DMS79 treated with DMSO at 0.1 percent for 48 hours (cell line): ENCODE results near the gene ARHGAP26.

Experiments used
- DNase-seq: peaks from one replicate; lab custom pipeline; 2025; lab: John Stamatoyannopoulos, UW

ARHGAP26 gene

DNA sequence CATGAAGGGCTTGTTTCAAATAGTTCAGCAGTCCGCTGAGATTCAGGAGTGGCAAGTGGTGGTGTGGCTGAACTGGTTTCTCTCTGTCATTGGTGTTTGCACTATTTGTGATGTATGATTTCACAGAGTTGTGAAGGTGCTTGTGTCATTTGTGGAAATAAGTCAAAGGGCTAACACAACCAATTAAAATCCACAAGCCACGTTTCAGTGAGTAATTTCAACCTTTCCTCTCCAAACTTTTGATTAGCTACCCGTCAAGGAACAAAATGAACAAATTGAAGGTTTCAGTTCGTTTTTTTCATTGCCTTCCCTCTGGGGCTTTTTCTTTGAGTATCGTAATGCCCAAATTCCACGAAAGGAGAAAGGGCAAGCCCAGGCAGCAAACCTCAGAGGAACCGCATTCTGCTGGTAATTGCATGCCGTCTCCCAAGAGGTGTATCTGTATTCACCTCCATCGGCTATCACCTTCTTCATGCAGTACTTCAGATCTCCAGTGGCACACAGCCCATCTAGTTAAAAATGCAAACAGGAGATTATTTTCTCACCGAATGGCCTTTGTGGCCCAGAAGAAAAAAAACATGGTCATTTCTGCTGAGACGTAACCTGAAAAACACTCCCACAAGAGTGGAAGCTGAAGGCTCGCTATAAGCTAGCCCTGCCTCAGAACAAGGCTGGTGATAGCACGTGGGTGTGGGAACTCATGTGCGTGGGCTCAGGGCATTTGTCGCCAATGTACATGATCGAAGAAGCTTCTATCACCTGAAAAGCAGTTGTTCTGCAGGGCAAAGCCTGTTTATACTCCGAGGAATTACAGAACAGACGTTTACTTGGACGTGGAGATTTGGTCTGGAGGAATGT lies 436.2 kb downstream of the ARHGAP26 start:
- no peak for DNase-seq

DNA sequence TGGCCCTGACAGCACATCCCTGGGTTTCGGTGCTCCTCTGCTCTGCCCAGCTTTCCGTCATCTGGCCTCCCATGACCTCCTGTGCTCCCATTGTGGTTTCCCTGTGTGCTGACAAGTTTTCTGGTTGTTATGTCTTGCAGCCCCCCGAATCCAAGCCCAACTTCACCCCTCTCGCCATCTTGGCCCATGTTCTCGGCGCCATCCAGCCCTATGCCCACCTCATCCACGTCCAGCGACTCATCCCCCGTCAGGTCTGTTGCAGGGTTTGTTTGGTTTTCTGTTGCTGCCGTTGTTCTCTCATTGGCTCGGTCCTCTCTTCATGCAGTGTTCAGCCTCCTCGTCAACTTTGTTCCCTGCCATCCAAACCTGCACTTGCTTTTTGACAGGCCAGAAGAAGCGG lies 436.9 kb downstream of the ARHGAP26 start:
- no peak for DNase-seq

DNA sequence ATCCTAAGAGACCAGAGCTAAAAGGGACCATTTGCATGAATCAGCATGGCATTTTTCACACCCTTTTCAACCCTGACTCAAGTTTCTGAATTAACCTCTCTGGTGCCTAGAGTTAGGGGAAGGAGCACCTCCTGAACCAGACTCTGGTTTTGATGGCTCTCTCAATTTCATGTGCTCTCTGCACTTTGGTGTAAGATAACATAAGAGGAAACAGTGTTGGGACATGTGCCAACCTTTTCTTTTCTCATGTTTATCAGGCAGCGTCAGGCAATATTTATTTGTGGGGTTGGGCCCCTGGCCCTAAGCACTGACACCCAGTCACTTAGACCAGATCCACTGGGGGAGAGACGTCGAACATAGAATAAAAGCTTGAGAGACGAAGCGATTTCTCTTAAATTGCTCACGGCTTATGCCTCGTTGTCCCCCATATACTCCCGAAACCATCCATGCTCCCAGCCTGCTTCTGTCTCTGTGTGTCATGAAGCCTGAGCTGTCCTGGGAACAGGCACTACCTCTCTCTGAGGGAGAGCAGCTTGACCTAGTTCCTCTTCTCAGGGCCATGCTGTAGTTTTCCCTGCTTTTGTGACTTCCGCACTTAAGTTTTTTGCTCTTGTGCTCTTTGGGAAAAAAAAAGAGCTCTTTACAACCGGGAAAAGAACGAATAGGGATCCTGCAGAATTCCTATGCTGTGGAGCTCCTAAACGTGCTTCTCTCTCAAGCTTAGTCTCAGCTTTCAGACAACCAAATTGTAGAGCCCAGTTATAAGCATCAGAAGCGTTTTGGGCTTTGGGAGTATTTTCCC lies 437.6 kb downstream of the ARHGAP26 start:
- DNase-seq = no peak

DNA sequence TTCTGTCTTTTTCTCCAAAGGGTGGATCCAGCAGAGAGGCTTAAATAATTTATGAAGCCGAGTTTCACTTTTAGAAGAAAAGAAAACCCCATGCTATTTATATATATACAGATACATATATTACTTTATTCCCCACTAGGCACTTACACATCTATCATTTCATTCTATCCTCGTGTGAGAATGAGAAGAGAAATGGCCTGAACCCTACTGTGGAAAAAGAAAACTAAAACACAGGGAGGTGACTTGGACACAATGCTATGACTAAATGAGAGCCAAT lies 438.1 kb downstream of the ARHGAP26 start:
- DNase-seq = no peak

DNA sequence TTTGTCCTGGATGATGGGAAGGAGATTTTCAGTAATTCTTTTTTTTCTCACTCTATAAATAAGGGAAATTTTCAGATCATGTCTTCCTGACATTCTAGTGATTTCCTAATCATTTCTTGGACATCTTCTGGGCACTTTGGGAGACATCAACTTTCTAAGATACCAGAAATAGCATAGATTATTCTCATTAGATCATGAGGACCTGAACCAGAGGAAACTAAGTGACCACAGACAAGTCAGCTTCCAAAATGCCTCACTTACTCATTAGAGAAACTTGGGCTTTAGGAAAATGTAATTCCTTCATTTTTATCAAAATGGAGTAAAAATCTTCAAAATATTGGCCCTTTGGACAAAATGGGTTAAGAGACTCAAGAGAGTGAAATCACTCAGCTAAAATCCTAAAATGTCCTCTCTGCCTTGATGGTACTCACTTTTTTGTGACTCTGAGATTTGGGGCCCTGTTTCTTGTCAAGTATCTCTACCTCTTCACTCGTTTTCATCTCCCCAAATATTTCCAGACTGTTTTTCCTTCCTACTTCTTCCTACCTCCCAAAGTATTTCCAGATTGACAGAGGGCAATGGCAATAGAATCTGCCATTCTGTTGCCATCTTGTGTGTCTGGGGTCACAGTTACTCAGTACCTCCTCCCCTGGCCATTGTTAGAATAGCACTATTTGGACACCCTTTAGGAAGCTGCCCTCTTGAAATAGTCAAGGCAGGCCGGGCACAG lies 438.8 kb downstream of the ARHGAP26 start:
- no peak for DNase-seq

DNA sequence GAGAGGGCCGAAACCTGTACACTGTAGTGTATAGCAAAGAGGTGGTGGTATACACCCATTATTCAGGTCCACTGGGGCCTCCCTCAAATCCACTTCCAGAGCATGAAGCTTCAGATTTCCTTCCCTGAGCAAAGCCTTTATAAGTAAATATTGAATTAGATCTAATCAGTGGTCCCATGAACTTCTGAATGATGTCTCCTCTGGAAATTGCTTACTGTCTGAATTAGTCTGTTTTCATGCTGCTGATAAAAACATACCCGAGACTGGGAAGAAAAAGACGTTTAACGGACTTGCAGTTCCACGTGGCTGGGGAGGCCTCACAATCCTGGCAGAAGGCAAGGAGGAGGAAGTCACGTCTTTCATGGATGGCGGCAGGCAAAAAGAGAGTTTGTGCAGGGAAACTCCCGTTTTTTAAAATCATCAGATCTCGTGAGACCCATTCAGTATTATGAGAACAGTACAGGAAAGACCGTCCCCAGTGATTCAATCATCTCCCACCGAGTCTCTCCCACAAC lies 439.8 kb downstream of the ARHGAP26 start:
- no peak for DNase-seq

DNA sequence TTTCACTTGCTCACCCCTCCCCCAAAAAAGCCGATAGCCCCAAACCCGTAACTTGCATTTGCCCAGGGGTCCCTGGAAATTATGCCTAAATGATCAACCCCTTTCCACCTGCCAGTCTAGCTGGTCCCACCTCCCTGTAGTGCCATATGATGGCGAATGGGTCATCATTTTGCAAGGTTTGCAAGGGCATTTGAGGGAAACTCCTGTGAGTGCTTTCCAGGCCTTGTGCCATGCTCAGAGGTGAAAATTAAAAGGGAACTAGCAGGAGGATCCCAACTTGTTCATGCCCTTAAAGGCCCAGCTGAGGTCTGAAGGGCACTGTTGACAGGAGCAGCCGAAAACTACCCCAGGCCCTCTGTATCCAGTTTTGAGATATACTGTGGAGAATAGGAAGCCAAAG lies 440.4 kb downstream of the ARHGAP26 start:
- no peak for DNase-seq

DNA sequence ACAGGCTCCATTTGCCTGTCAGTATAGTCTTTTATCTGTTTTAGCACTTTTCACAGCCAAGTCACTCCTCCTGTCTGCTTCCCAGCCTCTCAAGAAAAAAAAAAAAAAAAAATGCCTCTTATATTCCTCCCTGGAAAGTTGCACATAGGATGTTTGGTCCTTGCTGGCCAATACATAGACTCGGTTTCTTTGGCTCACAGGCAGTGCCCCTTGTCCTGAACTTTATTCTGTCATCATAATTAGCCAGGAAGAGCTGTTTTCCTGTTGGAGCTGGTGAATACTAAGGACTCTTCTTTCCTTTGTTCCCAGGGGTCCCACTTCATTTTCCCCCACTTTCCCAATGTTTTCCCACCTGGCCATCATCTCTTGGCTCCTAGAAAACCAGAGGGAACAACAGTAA lies 442.1 kb downstream of the ARHGAP26 start:
- DNase-seq = no peak

DNA sequence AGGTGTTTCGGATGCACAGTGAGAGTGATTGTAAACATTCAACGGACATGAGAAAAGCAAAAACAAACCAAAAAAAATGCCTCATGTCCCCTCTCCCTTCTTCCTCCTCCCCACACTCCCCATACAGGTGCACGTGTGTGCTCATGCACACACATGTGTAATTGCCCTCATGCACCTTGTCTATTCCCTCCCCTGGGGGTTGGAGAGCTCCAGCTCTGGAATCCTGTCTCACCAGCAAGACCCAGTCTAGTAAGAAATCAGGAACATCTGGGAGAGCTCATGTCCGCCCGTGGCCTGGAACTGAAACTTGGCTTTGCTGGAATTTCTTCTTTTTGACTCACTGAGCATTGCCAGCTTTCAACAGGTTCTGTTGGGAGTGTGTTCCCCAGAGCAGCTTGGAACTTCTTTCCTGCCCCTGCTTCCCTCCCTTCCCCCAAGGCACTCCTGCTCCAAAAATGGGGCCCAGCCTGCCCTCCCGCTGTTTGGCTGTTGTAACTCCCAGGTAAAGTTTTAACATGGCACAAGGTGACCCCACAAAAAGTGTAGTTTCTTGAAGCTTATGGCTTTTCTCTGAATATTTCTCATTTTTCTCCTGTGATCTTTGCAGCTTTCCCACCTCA lies 443.2 kb downstream of the ARHGAP26 start:
- DNase-seq = no peak

DNA sequence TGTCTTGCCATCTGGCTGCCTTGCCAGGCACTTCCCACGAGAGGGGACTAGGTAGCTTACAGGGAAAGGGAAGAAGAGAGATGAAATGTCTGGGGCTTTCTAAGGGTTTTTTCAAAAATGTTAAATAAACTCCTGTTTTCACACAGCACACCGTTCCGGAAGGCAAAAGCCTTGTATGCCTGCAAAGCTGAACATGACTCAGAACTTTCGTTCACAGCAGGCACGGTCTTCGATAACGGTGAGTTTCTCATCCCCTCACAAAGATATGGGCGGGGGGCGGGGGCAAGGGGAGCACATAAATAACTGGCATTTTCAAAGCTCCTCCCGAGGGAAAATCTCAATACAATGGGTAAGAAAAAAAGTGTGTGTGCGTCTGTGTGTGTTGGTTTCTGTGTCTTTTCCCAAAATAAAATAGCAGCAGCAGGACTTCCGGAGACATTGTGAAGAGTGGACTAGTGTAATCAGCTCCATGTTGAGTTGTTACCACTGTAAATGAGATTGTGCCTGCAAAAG lies 443.7 kb downstream of the ARHGAP26 start:
- no peak for DNase-seq

DNA sequence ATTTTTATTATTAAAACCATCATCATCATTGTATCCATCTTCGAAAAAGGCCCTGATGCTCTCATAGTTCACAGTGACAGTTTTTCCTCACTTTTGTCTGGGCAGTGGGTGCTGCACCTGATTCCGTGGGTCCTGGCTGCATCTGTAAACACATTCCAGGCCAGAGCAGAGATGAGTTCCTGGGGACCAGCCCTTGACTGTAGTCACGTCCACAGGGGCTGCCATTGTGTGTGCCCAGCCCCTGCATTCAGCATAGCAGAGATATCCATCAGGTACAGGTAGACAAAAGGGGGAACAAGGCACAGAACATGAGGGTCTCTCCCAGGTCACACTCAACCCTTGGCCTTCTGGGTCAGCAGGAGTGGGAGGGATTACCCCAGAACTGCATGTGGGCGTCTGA lies 444.3 kb downstream of the ARHGAP26 start:
- no peak for DNase-seq

DNA sequence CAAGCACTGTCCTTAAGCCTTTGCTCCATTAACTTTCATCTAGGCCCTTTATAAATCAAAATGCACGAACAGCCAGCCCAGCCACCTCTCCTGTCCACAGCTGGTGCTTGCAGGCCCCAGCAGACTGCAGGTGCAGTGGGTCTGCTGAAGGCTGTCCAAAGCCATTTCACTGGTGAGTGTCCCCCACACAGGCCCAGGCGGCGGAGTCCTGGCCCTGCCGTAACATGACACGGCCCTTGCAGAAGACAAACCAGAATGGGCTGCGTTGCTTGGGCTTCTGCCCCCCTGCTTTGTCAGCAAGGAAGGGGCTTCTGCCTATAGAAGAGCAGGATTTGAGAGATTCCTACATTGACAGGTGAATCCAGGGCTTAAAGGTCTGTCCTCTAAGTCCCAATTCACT lies 444.7 kb downstream of the ARHGAP26 start:
- no peak for DNase-seq

DNA sequence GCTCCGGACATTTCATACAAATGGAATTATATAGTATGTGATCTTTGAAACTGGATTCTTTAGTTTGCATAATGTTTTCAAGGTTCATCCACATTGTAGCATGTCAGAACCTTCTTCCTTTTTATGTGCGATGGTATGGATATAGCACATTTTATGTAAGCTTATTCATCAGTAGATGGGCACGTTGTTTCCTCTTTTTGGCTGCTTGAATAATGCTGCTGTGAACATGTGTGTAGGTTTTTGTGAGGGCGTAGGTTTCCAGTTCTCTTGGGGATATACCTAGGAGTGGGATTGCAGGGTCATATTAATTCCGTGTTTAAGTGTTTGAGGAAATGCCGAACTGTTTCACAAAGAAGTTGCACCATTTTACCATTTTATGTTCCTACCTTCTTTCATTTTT lies 445.5 kb downstream of the ARHGAP26 start:
- DNase-seq = no peak

DNA sequence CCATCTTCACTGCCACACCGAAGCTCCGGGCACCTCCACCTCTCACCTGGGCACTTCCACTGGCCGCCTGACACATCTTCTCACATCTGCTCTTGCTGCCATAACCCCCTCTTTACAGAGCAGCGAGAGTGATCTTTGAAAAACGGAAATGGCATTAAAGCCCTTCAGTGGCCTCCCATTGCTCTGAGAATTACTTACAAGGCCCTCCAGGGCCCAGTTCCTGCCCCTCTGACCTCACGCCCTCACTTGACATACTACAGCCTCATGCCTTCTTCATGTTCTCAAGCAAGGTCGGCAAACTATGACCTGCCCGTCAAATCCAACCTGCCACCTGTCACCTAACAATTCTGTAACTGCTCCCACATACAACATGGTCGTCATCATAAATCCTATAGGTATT lies 446.0 kb downstream of the ARHGAP26 start:
- DNase-seq = no peak

DNA sequence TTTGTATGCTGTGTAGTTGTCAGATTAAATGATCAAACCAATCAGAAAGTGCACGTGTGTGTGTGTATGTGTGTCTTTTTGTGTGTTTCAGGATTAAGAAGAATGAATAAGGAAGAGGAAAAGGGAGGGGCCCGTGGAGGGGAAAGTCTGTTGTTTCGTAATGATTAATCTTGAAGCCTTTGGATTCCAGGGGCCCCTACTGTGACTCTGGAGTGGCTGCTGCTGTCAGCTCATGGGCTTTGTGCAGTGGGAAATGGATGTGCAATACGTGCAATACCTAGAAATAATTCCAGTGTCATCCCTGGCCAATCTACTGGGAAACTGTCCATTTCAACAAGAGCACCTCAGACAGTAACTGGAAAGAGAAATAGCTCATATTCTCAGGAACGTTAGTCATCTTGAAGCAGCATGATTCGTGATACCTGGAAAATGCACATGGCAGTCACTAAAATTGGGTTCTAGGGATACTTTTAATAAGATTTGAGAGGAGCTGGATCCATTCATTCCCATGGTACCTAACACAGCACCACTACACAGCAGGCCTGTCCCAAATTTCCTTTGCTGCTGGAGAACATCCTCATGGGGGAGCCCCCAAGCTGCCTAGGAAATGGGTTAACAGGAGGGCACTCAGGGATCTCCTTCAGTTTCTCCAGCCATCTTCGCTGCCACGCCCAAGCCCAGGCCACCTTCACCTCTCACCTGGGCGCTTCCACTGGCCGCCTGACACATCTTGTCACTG lies 447.1 kb downstream of the ARHGAP26 start:
- DNase-seq = no peak

DNA sequence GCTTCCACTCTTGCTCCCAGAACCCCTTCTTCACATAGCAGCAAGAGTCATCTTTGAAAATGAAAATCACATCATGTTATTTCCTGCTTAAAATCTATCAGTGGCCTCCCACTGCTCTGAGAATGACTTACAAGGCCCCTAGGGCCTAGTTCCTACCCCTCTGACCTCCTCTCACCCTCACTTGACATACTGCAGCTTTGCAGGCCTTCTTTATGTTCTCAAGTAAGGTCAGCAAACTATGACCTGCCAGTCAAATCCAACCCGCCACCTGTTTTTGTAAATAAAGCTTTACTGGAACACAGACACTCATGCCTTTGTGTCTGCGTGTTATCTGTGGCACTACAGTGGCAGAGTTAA lies 447.6 kb downstream of the ARHGAP26 start:
- no peak for DNase-seq

DNA sequence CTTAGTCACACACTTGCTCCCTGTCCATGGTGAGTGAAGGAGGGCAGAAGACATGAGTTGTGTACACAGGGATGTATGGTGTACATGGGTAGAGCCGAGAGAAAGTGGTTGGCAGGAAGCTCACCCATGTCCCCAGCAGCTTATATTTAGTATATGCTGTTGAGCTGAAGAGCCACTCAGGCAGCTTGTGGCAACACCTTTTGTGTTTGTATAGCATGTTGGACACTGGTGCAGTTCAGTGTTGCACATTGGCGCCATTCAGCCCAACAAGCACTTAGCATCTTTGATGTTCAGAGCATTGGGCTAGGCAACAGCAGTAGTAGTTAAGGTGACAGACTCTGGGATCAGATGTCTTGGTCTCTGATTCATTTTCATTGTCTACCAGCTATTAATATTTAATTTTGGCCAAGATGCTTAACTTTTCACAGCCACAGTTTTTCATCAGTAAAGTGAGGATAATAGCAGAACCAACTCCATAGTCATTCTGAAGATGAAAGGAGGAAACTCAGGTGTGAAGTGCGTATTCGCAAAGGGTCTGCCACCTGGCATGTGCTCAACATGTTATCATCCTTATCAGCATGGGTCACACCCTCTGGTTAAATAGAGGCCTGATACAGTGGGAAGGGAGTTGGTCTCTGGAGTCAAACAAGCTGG lies 448.5 kb downstream of the ARHGAP26 start:
- no peak for DNase-seq

DNA sequence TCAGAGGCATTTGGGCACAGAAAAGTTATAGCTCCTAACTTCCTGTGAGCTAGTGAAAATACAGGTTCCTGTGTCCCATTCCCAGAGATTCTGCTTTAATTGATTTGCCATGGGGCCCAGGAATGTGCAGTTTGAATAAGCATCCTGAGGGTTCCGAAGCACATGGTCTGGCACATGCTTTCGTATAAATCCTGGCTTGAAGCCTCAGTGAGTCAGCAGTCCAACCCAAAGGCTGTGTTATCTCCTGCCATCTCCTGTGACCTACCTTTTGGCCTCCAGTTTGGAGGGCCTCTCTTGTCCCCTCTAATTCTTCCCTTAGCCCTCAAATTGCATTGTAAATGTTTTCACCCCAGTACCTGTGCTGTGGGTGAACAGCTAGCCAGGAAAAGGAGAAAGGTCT lies 449.5 kb downstream of the ARHGAP26 start:
- no peak for DNase-seq

DNA sequence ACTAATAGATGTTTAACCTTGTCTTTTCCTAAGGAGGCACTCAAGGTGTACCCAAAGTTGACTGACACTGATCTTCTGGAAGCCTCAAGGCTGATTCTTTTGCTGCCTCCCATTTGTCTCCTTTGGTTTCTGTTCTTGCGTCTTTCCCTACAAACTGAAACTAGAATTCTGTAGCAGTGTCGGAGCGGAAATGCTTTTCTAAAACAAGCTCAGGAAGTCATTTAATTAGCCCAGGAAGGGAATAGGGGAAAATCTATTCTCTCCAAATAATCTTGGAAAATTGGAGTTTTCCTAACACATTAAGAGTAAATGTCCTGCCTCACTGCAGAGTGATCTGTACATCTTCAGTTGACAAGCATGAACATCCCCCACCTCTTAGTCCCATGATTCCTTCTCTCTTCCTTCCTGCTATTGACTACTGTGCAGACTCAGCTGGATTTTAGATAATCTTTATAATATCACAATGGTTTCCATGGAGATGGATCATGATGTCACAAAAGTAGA lies 450.6 kb downstream of the ARHGAP26 start:
- DNase-seq = no peak
